ENCODE results near the gene GAL3ST1.

The GAL3ST1 gene

DNA sequence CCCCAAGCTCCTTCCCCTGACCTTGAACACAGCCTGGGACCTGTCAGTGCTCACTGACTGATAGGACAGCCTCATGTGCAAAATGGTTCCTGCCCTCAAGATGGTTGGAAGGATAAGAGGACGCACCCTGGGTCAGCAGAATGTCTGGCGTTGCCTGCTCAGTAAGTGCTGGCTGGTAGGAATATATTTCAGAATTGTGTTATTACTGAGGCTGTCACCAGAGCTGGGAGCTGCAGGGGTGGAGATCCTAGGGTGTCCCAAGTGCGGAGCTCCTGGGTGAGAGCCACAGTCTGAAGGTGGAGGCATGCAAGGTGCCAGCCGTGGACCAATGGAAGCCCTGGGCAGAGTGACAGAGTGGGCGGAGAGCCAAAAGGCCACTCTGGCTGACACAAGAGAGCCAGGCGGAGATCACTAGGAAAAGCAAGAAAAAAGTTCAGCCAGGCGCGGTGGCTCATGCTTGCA is 67.9 kb downstream of the GAL3ST1 start:
- intact Hi-C loops (cut with DNase I) = no loop called here
- DNase-seq = peak in 2 of 10 donors; percentile 30 to 80

Measured in posterior cingulate gyrus (tissue), 11 donors.